ES-I3 (cell line): Measurements from ENCODE around the gene NPM1.

Experiments used
- H3K36me3 ChIP-seq: 2 replicates; pipeline ENCODE4 v1.6.1; 2013; ENCODE audit warnings: mild to moderate bottlenecking, low read length, control low read depth, moderate library complexity; ENCODE audit not compliant: insufficient read depth
- H3K4me1 ChIP-seq: 2 replicates; pipeline ENCODE4 v1.6.1; 2013; ENCODE audit warnings: mild to moderate bottlenecking, control low read depth, low read length; ENCODE audit not compliant: insufficient read depth
- H3K9ac ChIP-seq: 2 replicates; pipeline ENCODE4 v1.6.1; 2013; ENCODE audit warnings: low read depth, mild to moderate bottlenecking, low read length, moderate library complexity
- H3K9me3 ChIP-seq: 2 replicates; pipeline ENCODE4 v1.6.1; 2013; ENCODE audit warnings: mild to moderate bottlenecking, low read length, moderate library complexity; ENCODE audit not compliant: control insufficient read depth, insufficient read depth

Gene NPM1

DNA sequence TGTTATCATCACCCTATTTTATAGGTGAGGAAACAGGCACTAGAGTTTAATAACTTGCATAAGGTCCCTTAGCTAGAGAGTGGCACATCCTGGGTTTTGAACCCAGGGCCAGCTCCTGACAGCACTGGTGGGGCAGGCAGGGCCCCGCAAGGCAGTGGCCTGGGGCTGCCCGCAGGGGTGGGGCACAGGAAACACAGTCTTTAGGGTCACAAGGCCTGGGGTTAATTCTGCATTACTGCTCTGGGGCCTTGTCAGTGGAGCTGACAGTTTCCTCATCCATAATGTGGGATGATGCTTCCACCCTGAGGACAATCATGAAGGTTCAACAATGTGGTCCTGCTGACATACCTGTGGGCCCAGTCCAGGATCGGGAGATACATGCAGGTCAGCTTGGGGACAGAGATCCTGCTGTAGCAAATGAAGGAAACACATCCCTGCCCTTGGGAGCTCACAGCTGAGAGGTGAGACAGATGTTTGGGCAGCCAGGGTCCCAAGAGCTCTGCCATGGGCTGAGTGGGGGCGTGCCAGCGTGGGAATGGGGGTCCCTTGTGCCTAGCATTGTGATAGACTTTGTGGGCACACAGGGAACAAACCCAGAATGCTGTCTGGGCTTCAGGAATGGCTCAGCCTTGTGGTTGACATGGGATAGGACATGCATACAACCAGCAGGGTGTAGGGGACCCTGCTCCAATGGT, 46.5 kb downstream of the NPM1 start:
- Histone ChIP-seq H3K9me3 (no peaks in the 10 kb centered on the region), H3K9ac (no peak overlapping the region), H3K4me1 (peaks cover 22% of the 10 kb centered on the region), H3K36me3 (no peaks in the 10 kb centered on the region)

DNA sequence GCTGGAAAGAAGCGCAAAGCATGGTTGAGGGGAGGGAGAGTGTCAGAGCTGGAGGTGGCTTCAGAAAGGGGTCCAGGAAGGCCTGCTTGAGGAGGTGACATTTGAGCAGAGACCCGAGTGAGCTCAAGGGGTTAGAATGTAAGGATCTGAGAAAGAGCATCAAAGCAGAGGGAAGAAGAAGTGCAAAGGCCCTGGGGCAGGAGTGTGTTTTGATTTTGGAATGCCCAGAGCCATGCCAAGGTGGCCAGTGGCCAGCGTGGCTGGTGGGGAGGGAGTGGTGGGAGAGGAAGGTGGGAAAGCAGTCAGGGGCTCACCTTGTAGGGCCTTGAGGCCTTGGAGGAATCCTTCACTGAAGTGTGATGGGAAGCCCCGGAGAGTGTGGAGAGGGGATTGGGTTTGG, 47.2 kb downstream of the NPM1 start:
- Histone ChIP-seq H3K9ac (no peak overlapping the region), H3K36me3 (no peaks in the 10 kb centered on the region), H3K9me3 (no peaks in the 10 kb centered on the region), H3K4me1 (peaks cover 24% of the 10 kb centered on the region)

DNA sequence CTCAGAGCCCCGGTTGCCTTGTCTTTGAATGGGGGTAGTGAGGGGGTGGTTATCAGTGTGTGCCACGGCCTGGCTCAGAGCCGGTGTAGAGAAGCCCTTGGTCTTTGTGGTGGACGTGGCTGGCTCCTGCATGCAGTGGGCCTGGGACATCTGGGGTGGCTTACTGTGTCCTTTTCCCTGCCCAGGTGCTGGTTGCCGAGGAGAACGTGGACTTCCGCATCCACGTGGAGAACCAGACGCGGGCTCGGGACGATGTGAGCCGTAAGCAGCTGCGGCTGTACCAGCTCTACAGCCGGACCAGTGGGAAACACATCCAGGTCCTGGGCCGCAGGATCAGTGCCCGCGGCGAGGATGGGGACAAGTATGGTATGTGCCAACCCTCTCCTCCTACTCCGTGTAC, 48.3 kb downstream of the NPM1 start:
- Histone ChIP-seq H3K36me3 (no peaks in the 10 kb centered on the region), H3K4me1 (peaks cover 24% of the 10 kb centered on the region), H3K9ac (no peak overlapping the region), H3K9me3 (no peaks in the 10 kb centered on the region)

DNA sequence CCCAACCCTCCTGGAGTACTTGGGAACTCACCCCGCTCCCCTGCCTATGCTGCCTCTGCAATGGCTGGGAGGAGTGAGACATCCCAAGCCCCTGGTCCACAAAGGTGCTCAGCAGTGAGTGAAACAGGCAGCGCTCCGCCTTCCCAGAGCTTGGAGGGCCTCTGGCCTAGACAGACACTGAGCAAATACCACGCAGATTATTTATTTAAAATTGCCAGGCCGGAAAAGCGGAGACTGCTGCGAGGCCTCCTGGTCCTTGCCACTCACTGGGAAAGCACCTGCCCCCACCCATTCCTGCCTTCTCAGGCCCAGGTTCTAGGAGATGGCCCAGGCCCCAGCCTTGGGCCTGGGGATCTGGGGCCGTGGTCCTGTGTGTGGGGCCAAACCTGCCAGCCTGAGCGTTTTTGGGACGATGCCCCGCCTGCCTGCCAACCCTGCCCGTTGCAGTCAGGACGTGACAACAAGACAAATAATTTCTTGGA, 49.2 kb downstream of the NPM1 start:
- Histone ChIP-seq H3K9ac (no peak overlapping the region), H3K4me1 (peaks cover 24% of the 10 kb centered on the region), H3K36me3 (no peaks in the 10 kb centered on the region), H3K9me3 (no peaks in the 10 kb centered on the region)

DNA sequence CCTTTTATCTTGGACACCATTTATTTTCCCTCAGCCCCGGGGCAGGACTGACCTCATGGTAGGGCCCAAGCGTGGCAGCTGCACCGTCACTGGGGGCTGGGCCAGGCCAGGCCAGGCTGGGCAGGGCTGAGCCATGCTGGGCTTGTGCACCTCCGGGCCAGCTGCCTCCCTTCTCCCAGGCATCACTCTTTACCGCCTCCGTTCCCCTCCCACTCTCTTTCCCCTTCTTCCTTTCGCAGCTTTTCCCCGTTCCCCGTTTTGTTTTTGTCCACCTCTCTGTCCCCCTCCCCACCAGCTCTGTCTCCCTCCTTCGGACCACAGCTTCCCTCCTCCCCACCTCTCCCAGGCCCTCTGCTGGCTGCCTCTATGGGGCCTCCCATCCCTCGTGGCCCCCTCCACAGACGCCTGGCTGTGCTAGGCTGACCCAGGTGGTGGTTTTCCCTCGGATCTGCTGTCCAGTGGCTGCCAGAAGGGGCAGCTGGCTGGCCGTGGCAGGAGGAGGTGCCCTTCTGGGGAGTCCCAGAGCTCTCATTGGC, 49.7 kb downstream of the NPM1 start:
- no peaks in the 10 kb centered on the region for H3K36me3 ChIP-seq
- no peaks in the 10 kb centered on the region for H3K9me3 ChIP-seq
- H3K9ac ChIP-seq, result no peak overlapping the region
- H3K4me1 ChIP-seq, result peaks cover 24% of the 10 kb centered on the region

DNA sequence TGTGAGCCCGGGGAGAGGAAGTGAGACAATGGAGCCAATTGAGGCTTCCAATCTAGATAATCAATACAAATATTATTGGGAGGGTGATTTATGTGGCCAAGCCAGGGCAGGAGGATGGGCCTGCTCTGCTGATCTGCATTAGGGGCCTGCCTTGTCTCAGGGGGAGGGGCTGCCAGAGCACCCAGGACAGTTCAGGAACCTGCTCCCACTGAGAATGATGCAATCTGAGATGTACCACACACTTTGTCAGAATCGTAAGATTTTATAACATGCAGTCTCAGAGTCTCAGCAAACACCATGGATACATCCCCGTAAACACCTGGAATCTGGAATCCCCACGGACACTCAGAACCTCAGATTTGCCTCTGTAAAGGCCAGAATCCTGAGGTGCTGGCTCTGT, 51.1 kb downstream of the NPM1 start:
- Histone ChIP-seq H3K9ac (no peak overlapping the region), H3K4me1 (peaks cover 16% of the 10 kb centered on the region), H3K36me3 (no peaks in the 10 kb centered on the region), H3K9me3 (no peaks in the 10 kb centered on the region)

DNA sequence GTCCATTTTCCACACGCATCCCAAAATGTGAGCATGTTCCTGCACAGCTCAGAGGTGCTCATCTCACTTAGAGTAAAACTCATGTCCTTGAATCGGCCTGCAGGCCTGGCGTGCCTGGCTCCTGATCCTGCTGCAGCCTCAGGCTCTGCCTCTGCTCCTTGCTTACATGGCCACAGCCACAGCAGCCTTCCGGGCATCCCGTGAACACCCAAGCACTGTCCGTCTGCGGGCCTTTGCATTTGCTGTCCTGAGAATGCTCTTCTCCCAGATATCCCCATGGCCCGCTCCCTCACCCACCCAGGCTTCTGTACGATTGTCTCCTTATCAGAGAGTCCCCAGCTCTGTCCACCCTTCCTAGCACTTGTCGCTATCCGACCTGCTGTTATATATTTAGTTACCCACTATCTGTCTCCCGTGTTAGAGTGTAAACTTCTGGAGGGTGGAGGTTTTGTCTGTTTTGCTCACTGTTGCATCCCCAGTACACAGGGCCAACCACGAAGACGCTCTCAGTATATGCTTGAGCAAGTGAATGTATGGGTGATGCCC, 53.7 kb downstream of the NPM1 start:
- Histone ChIP-seq H3K4me1 (peaks cover 9% of the 10 kb centered on the region; the same call in 1 of the 2 replicates), H3K36me3 (no peaks in the 10 kb centered on the region), H3K9me3 (no peaks in the 10 kb centered on the region), H3K9ac (no peak overlapping the region)

DNA sequence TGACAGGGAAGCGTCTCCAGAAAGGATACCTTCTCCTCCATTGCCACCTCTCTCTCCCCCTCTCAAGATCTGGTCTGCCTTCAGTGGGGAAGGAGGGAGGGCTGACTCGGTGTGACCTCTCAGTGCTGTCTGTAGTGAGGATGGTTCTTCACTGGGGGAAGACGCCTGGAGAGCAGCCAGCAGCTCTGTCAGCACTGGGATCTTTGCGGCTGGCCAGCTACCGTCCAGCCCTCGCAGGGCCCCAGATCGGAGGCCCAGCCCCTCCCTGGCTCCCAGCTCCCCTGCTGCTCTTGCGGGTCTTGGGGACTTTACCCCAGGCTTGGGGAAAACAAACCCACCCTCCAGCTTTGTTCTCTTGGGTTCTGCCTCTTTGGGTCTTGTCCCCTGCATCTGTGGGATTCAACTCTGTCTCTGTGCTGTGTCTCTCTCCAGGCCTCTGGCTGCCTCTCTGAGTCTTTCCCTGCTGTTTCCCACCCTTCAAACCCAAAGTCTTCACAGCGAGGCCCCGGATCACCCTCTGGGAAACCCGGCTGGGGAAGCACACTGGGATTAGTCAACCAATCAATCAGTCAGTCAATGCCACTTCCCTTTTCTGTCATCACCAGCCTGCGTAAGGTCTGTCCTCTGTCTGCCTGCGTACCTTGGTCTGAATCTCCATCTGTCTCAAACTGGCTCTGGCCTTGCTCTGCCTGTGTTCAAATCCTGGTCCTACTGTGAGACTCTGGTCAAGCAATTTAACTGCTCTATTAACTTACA, 54.8 kb downstream of the NPM1 start:
- Histone ChIP-seq H3K9ac (no peak overlapping the region), H3K9me3 (no peaks in the 10 kb centered on the region)

DNA sequence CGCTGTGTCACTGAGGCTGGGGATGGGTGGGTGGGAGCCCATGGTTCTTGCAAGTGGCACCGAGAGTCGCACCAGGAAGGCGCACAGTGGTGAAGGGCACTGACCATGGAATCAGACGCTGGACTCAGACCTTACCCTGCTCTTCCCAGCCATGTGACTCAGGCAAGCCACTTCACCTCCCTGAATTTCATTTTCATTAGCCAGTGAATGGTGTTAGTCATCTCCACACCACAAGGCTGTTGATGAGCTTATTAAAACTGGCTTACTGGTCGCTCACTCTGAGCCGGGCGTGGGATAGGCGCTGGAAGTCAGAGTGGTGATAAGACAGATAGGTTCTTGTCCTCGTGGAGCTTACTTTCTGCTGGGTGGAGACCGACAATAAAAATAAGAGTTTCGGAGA, 56.9 kb downstream of the NPM1 start:
- H3K9ac ChIP-seq, result no peak overlapping the region
- no peaks in the 10 kb centered on the region for H3K9me3 ChIP-seq
- H3K36me3 ChIP-seq, result no peaks in the 10 kb centered on the region
- H3K4me1 ChIP-seq, result peaks cover 24% of the 10 kb centered on the region

More for the DNA sequence above, 54.8 kb downstream of the NPM1 start:
- Histone ChIP-seq H3K36me3 (no peaks in the 10 kb centered on the region), H3K4me1 (peaks cover 14% of the 10 kb centered on the region)

DNA sequence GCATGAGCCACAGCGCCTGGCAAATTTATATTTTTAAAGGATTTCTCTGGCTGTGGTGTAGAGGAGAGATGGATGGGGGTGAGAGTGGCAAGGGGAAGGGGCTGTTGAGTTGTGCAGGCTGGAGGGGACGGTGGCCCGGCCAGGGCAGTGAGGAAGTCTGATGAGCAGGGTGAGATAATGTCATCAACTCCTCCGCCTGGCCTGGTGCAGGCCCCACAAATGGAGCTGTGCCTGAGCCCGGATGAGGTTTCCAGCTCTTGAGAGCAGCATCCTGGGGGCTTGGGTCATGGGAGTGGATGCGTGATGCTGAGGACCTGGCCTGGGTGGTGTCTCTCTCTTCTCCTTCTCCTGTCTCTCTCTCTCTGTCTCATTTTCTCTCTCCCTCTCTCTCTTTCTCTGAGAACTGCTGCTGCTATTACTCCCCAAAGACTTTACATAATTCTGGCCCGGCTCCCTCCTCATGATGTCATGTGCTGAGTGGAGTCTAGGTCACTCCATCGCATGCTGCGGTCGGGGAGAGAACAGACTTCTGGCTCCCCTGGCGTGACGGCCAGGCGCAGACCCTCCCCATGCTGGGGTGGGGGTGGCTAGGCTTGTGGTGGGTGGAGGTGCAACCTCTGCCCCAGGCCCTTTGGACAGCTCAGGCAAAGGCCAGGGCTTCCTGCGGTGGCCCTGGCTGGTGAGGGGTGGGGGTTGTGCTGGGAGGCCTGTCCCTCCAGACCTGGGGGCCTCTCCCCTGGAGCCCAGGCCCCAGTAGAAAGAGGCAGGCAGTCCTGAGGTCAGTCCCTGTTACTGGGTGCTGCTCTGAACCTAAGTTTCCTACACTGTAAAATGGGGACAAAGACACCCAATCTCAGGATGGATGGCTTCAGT, 58.2 kb downstream of the NPM1 start:
- Histone ChIP-seq H3K9ac (no peak overlapping the region), H3K36me3 (no peaks in the 10 kb centered on the region), H3K4me1 (peaks cover 30% of the 10 kb centered on the region), H3K9me3 (no peaks in the 10 kb centered on the region)

DNA sequence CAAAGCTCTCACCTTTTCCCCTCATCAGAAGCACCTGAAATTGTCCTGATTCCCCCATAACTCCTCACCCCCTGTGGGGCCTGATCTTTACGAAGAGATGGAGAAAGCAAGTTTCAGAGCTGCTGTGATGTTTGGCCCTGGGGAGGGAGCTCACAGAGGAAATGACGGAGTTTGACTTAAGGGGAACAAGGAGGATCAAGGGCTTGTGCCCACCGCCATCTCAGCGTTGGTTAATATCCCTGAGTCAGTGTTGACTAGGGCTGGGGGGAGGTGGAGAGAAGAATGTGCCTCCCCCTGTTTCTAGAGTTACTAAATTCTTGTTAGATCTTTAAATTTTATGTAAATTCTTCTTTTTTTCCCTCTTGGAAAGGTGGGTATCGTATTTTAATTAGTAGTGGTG, 59.6 kb downstream of the NPM1 start:
- Histone ChIP-seq H3K9me3 (no peaks in the 10 kb centered on the region), H3K4me1 (peaks cover 35% of the 10 kb centered on the region), H3K36me3 (no peaks in the 10 kb centered on the region), H3K9ac (no peak overlapping the region)

DNA sequence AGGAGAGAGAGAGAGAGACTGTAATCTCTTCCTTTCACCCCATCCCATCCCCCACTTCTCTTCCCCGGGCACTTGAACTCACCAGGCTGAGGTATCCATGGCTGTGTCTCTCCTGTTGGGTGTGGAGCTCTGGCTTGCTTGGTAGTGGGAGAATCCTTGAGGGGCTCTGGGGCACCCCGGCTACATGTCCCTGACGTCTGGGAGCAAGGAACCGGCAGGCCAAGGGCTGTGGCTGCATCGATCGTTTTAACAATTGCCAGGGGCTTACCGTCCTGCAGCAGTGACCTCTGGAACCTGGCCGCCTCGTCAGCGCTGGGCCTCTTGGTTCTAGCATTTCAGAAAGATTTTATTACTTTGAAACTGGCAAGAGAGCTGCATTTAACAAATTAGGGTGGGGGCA, 61.8 kb downstream of the NPM1 start:
- Histone ChIP-seq H3K9me3 (no peaks in the 10 kb centered on the region), H3K4me1 (peaks cover 48% of the 10 kb centered on the region), H3K36me3 (no peaks in the 10 kb centered on the region), H3K9ac (no peak overlapping the region)

DNA sequence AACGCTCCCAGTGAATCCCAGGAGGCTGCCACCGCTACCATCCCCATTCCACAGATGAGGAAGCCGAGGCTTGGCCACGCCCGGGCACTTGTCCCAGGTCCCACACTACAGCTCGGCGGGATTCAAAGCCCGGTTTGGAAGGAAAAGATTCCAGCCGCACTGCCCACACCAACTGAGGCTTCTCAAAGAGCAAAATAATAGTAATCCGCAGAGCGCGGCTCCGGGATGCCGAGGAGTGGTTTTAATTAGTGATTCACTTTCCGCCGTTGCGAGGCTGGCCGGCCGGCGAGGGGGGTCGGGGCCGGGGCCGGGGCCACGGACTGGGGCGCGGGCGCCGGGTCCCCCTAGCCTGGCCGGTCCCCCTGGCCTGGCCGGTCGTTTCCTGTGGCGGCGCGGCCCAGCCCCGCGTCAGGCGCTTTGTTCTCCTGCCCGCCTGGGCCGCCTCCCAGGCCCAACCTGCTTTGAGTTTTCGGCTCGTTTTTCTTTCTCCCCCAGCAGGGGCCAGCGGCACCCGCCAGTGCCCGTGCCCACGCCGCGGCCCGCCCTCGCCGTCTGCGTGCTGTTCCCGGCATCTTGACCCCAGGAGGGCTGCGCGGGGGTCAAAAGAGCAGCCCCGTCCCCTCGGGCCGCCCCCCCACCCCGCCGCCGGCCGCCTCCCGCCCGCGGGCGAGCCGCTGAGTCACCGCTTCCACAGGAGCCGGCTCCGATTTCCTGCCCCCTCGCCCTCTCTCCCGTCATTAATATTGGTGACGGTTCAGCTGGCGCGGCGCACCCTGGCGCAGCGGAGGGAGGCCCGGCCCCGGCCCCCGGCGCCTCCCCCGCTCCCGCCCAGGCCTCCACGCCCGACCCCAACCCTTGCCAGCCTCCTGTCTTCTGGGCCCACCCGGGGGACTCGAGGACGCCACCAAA, 63.0 kb downstream of the NPM1 start:
- H3K36me3 ChIP-seq, result no peaks in the 10 kb centered on the region
- H3K9me3 ChIP-seq, result no peaks in the 10 kb centered on the region
- H3K4me1 ChIP-seq, result peaks cover 48% of the 10 kb centered on the region
- peak overlapping the region; percentile 41; the same call in 1 of the 2 replicates for H3K9ac ChIP-seq
